Gastrocnemius medialis (tissue), 4 donors: Measurements from ENCODE around the gene PPP2R2B. TPM values are rescaled to one million over a fixed set of nuclear protein-coding genes. Genes with fewer than 3 reads are reported as not detected.
"Not testable (repeated sequence)": the region's sequence is repeated elsewhere in the genome, so short reads cannot be mapped to it uniquely, and the experiment has no call there.

Experiments
- ATAC-seq, 2 donors: fragments of 150-250 bp; one replicate each; pipeline ENCODE4 v1.9.1; 2016
- DNase-seq, 2 donors: peaks; one replicate each; pipeline ENCODE4 v3.0.0-alpha.2; 2019
- H3K27ac ChIP-seq, 4 donors: fragments of 200-600 bp; sonication (generic); 1 replicate in 1 of 4; 2 replicates in 3 of 4; pipeline ENCODE4 v1.5.1; 2016 to 2018; ENCODE audit warnings: mild to moderate bottlenecking in 2 of 4, moderate library complexity in 1 of 4
- H3K27me3 ChIP-seq, 3 donors: fragments of 200-600 bp; sonication (generic) in 2 of 3; 1 replicate in 1 of 3; 2 replicates in 2 of 3; pipeline versions ENCODE4 v1.5.1 to v1.6.0; 2016 to 2019; ENCODE audit warnings: mild to moderate bottlenecking in 1 of 3, moderate library complexity in 1 of 3
- H3K36me3 ChIP-seq, 2 donors: fragments of 200-600 bp; sonication (generic) in 1 of 2; one replicate each; pipeline ENCODE4 v1.5.1; 2017 to 2018
- H3K4me1 ChIP-seq, 2 donors: fragments of 200-600 bp; sonication (generic) in 1 of 2; one replicate each; pipeline ENCODE4 v1.5.1; 2016 to 2017; ENCODE audit warnings: mild to moderate bottlenecking in 2 of 2
- H3K4me3 ChIP-seq, 4 donors: fragments of 200-600 bp; sonication (generic) in 3 of 4; 1 replicate in 1 of 4; 2 replicates in 3 of 4; pipeline ENCODE4 v1.5.1; 2016 to 2019; ENCODE audit warnings: mild to moderate bottlenecking in 2 of 4
- H3K9me3 ChIP-seq, 3 donors: fragments of 200-600 bp; sonication (generic) in 2 of 3; 1 replicate in 1 of 3; 2 replicates in 2 of 3; pipeline ENCODE4 v1.5.1; 2016 to 2019
- POLR2A ChIP-seq, 2 donors: fragments of 450-650 bp; IDR thresholded peaks; one replicate each; pipeline ENCODE4 v1.6.1; 2017; ENCODE audit warnings: antibody characterized with exemption in 2 of 2, mild to moderate bottlenecking in 2 of 2, moderate library complexity in 2 of 2
- in situ Hi-C, 4 donors: fragments of 200-750 bp; cut with MboI; loops; one replicate each; pipeline versions ENCODE4 v1.15.0 to v1.8.0; 2017; ENCODE audit warnings: low sequenced_read_pairs in 4 of 4
- intact Hi-C: fragments of 100-400 bp; cut with DNase I; formaldehyde crosslinking; loops from one replicate; pipeline ENCODE4 v1.15.1; 2023; ENCODE audit warnings: low total_unique reads
- total RNA-seq, 4 donors: library from RNA; depleted of rRNA; stranded (reverse); fragments of >200 nt; gene quantifications; one replicate each; pipeline versions ENCODE4 v1.1.0 to v1.2.3, GENCODE V29; 2016
- TF ChIP-seq, protein P1 (sequence below), 5 experiments: fragments of 450-650 bp in 3 of 5; fragments of 200-600 bp in 2 of 5; sonication (generic) in 2 of 5; IDR thresholded peaks in 4 of 5; conservative IDR thresholded peaks in 1 of 5; 1 replicate in 4 of 5; 2 replicates in 1 of 5; pipeline ENCODE4 v1.5.1; 2016 to 2019; ENCODE audit warnings: antibody characterized with exemption in 5 of 5, mild to moderate bottlenecking in 3 of 5, moderate library complexity in 3 of 5

Gene PPP2R2B
- total RNA-seq, 4 donors from 2014 or later = 0.04 to 0.76 (median 0.19) TPM; not detected in 1

DNA sequence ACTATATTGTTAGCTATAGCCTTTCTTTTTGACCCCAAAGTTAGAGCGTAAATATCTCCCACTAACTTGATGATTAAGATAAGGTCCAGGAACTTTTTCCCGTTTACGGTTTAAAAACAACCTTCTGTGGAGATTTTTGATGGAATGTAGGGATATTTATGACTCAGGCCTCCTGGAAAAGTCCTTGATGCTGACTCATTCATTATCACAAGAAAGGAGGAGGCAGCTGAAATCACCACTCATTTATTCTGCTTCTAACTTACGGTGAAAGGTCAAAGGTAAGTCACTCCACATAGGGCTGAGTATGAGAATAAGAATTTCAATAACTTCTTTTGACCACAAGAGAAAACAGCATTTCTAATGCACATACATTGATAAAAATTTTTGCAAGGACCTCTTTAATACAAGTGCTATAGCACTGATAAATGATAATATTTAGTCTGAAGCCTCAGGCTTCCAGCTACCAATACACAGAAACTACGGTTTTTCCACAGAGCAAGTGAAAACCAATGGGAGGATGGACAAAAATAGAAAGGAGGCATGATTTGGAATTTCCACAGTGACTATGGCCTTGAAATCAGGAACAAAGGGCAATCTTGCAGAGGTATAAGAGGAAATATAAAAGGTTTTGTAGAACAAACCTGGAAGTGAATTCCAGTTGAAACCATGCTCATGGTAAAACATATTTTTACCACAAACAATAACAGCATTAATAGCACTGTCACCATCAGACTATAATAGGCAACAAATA lies 146.5 kb downstream of the PPP2R2B start:
- Histone ChIP-seq H3K9me3 (no peaks in the 10 kb centered on the region), H3K36me3 (no peaks in the 10 kb centered on the region), H3K27ac (no peak overlapping the region), H3K4me3 (no peak overlapping the region), H3K4me1 (no peaks in the 10 kb centered on the region), H3K27me3 (no peaks in the 10 kb centered on the region)
- in situ Hi-C loops (no loop called here), intact Hi-C loops (no loop called here)
- ATAC-seq = no peak
- DNase-seq = no peak
- no peak for TF ChIP-seq POLR2A (IDR thresholded peaks at IDR 0.05)
- TF ChIP-seq, protein P1, sequence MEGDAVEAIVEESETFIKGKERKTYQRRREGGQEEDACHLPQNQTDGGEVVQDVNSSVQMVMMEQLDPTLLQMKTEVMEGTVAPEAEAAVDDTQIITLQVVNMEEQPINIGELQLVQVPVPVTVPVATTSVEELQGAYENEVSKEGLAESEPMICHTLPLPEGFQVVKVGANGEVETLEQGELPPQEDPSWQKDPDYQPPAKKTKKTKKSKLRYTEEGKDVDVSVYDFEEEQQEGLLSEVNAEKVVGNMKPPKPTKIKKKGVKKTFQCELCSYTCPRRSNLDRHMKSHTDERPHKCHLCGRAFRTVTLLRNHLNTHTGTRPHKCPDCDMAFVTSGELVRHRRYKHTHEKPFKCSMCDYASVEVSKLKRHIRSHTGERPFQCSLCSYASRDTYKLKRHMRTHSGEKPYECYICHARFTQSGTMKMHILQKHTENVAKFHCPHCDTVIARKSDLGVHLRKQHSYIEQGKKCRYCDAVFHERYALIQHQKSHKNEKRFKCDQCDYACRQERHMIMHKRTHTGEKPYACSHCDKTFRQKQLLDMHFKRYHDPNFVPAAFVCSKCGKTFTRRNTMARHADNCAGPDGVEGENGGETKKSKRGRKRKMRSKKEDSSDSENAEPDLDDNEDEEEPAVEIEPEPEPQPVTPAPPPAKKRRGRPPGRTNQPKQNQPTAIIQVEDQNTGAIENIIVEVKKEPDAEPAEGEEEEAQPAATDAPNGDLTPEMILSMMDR (IDR thresholded peaks at IDR 0.05 in 4 of 5, conservative IDR thresholded peaks at IDR 0.05 in 1 of 5) = no peak

DNA sequence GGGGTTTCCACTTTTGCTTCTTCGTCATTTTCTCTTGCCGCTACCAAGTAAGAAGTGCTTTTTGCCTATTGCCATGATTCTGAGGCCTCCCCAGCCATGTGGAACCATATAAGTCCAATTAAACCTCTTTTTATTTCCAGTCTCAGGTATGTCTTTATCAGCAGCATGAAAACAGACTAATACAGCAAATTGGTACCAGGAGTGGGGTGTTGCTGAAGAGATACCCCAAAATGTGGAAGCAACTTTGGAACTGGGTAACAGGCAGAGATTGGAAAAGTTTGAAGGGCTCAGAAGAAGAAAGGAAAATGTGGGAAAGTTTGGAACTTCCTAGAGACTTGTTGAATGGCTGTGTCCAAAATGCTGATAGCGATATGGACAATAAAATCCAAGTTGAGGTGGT lies 149.8 kb downstream of the PPP2R2B start:
- ATAC-seq, H3K4me1 ChIP-seq, H3K36me3 ChIP-seq, H3K4me3 ChIP-seq, H3K27me3 ChIP-seq, DNase-seq, H3K27ac ChIP-seq, H3K9me3 ChIP-seq, intact Hi-C loops, in situ Hi-C loops: not testable (repeated sequence)

DNA sequence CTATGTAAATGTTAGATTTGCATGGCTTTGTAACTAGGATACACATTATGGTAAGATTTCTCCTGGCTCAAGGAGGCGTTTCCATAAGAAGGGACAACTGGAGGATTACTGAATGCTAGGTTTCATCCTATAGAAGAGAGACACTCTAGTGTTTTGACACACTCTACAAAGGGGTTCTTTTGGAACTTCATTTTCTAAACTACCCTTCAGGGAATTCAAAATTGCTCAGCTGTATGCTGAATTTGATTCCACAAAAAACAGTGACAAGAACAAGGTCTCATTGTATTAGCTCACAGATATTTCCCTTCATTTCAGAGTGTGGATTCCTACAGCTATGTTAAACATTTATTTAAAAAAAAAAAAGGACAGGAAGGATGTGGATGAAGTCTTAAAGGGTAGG lies 151.7 kb downstream of the PPP2R2B start:
- intact Hi-C loops (no loop called here), in situ Hi-C loops (no loop called here)
- Histone ChIP-seq H3K4me3 (no peak overlapping the region), H3K27me3 (no peaks in the 10 kb centered on the region), H3K27ac (no peak overlapping the region), H3K36me3 (no peaks in the 10 kb centered on the region), H3K4me1 (no peaks in the 10 kb centered on the region), H3K9me3 (no peaks in the 10 kb centered on the region)
- DNase-seq (no peak), ATAC-seq (no peak)
- TF ChIP-seq POLR2A (IDR thresholded peaks at IDR 0.05) = no peak
- TF ChIP-seq, protein P1 (IDR thresholded peaks at IDR 0.05 in 4 of 5, conservative IDR thresholded peaks at IDR 0.05 in 1 of 5) = no peak

DNA sequence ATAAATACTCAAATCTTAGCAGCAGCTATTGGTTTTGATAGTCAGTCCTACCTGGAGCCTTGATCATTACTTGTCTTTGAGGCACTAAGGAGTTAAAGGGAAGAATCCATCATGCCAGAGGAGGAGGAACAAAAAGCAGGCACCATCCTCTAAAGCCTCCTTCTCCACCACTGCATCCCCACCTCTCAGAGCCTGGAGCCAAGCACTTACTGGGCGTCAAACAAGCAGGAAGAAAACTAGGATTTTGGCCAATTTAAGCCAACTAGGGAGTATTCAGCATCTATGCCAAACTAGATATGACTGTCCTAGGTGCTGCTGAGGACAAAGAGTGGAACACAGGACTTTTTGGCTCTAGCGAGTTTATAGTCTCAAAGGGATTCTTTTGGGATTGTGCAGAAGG lies 152.5 kb downstream of the PPP2R2B start:
- Histone ChIP-seq H3K27me3 (no peaks in the 10 kb centered on the region), H3K9me3 (no peaks in the 10 kb centered on the region), H3K4me3 (no peak overlapping the region), H3K27ac (no peak overlapping the region), H3K4me1 (no peaks in the 10 kb centered on the region), H3K36me3 (no peaks in the 10 kb centered on the region)
- in situ Hi-C loops (no loop called here), intact Hi-C loops (no loop called here)
- DNase-seq (no peak), ATAC-seq (no peak)
- TF ChIP-seq, protein P1 (IDR thresholded peaks at IDR 0.05 in 4 of 5, conservative IDR thresholded peaks at IDR 0.05 in 1 of 5) = no peak
- no peak for TF ChIP-seq POLR2A (IDR thresholded peaks at IDR 0.05)

DNA sequence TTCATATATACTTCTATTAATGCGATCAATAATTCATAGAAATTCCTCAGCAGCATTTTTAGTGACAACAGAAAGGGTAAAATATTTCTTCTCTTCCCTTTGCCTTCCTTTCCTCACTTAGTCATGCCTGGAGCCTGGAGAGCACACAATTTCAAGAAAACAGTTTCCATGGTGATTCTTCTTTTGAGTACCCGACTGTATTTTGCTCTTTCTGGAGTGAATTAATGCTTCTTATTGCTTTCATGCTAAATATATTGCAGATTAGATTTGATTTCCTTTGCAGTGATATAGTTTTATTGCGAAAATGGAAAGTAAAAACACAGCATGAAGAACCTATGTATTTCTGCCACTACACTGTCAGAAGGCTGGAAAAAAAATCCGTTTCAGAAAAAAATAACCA lies 153.5 kb downstream of the PPP2R2B start:
- in situ Hi-C loops = no loop called here
- Histone ChIP-seq H3K27ac (no peak overlapping the region), H3K27me3 (no peaks in the 10 kb centered on the region), H3K4me1 (no peaks in the 10 kb centered on the region), H3K4me3 (no peak overlapping the region), H3K36me3 (no peaks in the 10 kb centered on the region), H3K9me3 (no peaks in the 10 kb centered on the region)
- no peak for ATAC-seq
- no peak for DNase-seq
- intact Hi-C loops = no loop called here
- TF ChIP-seq, protein P1 (IDR thresholded peaks at IDR 0.05 in 4 of 5, conservative IDR thresholded peaks at IDR 0.05 in 1 of 5) = no peak
- no peak for TF ChIP-seq POLR2A (IDR thresholded peaks at IDR 0.05)
